Measurements from ENCODE around the gene FHOD3.

DNA sequence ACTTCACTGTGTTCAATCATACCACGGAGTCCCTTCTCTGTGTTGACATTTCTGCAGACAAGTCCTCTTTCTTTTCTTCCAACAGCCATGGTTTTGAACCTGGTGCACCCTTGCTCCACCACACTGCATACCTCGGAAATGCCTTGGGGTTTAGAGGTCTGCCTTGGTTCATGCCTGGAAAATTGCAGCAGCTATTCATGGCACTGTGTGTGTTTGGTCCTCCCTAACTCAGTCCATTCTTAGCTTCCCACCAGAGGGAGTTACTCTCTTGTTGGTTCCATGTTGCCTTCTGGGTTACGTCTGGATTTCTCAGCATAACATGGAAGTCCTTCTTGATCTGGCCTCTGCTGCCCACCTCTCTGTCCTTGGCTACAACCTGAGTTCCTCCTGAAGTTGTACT lies 206.0 kb downstream of the FHOD3 start:
- TF ChIP-seq, protein P1, sequence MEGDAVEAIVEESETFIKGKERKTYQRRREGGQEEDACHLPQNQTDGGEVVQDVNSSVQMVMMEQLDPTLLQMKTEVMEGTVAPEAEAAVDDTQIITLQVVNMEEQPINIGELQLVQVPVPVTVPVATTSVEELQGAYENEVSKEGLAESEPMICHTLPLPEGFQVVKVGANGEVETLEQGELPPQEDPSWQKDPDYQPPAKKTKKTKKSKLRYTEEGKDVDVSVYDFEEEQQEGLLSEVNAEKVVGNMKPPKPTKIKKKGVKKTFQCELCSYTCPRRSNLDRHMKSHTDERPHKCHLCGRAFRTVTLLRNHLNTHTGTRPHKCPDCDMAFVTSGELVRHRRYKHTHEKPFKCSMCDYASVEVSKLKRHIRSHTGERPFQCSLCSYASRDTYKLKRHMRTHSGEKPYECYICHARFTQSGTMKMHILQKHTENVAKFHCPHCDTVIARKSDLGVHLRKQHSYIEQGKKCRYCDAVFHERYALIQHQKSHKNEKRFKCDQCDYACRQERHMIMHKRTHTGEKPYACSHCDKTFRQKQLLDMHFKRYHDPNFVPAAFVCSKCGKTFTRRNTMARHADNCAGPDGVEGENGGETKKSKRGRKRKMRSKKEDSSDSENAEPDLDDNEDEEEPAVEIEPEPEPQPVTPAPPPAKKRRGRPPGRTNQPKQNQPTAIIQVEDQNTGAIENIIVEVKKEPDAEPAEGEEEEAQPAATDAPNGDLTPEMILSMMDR (IDR thresholded peaks at IDR 0.05) = no peak
- TF ChIP-seq POLR2A (IDR thresholded peaks at IDR 0.05) = no peak
